Brain microvascular endothelial cell (primary cell): ENCODE measurements around the gene GRM5.

Source experiments
- DNase-seq: peaks from one replicate; pipeline ENCODE4 v3.0.0-alpha.2; 2020
- H3K27ac ChIP-seq: fragments of 250-450 bp; sonication (Bioruptor Pico); 2 replicates; pipeline ENCODE4 v1.5.1; 2020; ENCODE audit warnings: mild to moderate bottlenecking, moderate library complexity
- H3K27me3 ChIP-seq: fragments of 250-450 bp; sonication (Bioruptor Pico); replicated peaks from 2 replicates; pipeline ENCODE4 v1.5.1; 2020; ENCODE audit warnings: mild to moderate bottlenecking
- H3K36me3 ChIP-seq: fragments of 250-450 bp; sonication (Bioruptor Pico); replicated peaks from 2 replicates; pipeline ENCODE4 v1.5.1; 2020; ENCODE audit warnings: mild to moderate bottlenecking
- H3K4me3 ChIP-seq: 2 replicates; pipeline ENCODE4 v1.5.1; 2011; ENCODE audit warnings: low read depth, mild to moderate bottlenecking, control low read depth, low read length, moderate library complexity
- in situ Hi-C: cut with HindIII; loops from 2 replicates; pipeline ENCODE4 v1.10.0; 2017; ENCODE audit warnings: low sequenced_read_pairs, low pct_ligation_motif_present
- TF ChIP-seq, protein P1 (sequence below): IDR thresholded peaks from 2 replicates; pipeline ENCODE4 v1.5.1; 2011; ENCODE audit warnings: low read depth, mild to moderate bottlenecking, moderate library complexity, low read length, control low read depth, inconsistent platforms; ENCODE audit errors: missing control alignments

GRM5 gene

DNA sequence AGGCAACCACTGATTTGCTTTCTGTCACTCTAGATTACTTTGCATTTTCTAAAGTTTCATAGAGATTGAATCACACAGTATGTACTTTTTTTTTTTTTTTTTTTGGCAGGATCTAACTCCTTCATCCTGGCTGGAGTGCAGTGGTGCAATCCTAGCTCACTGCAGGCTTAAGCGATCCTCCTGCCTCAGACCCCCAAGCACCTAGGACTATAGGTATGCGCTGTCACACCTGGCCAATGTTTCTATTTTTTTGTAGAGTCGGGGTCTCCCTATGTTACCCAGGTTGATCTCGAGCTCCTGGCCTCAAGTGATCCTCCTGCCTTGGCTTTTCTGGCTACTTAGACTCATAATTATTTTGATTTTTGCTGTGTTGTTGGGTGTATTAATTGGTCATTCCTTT lies 433.6 kb downstream of the GRM5 start:
- in situ Hi-C loops: no loop called here
- TF ChIP-seq, protein P1, sequence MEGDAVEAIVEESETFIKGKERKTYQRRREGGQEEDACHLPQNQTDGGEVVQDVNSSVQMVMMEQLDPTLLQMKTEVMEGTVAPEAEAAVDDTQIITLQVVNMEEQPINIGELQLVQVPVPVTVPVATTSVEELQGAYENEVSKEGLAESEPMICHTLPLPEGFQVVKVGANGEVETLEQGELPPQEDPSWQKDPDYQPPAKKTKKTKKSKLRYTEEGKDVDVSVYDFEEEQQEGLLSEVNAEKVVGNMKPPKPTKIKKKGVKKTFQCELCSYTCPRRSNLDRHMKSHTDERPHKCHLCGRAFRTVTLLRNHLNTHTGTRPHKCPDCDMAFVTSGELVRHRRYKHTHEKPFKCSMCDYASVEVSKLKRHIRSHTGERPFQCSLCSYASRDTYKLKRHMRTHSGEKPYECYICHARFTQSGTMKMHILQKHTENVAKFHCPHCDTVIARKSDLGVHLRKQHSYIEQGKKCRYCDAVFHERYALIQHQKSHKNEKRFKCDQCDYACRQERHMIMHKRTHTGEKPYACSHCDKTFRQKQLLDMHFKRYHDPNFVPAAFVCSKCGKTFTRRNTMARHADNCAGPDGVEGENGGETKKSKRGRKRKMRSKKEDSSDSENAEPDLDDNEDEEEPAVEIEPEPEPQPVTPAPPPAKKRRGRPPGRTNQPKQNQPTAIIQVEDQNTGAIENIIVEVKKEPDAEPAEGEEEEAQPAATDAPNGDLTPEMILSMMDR: no peak
- H3K4me3 ChIP-seq: no peak overlapping the region
- H3K27ac ChIP-seq: no peak overlapping the region
- H3K36me3 ChIP-seq: no peaks in the 10 kb centered on the region
- H3K27me3 ChIP-seq: no peaks in the 10 kb centered on the region
- DNase-seq: no peak

DNA sequence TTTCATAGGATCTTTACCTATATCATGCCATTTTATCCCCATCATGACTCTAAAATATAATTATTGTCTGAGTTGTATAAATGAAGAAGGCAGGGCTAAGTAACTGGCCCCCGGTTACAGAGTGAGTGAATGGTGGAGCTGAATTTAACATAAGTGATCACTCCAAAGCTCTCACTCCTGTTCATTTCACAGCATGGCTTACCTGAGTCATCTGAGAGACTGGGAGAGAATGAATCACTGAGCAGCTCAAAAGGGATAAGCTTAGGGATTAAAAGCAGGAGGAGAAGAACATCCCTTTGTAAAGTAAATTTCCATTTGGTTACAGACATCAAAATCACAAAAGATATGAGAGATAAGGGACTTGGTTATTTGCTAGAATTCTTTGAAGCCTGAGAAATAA lies 434.3 kb downstream of the GRM5 start:
- TF ChIP-seq, protein P1: no peak
- H3K4me3 ChIP-seq: no peak overlapping the region
- no peaks in the 10 kb centered on the region for H3K27me3 ChIP-seq
- DNase-seq: no peak
- in situ Hi-C loops: no loop called here
- H3K36me3 ChIP-seq: no peaks in the 10 kb centered on the region
- H3K27ac ChIP-seq: no peak overlapping the region

DNA sequence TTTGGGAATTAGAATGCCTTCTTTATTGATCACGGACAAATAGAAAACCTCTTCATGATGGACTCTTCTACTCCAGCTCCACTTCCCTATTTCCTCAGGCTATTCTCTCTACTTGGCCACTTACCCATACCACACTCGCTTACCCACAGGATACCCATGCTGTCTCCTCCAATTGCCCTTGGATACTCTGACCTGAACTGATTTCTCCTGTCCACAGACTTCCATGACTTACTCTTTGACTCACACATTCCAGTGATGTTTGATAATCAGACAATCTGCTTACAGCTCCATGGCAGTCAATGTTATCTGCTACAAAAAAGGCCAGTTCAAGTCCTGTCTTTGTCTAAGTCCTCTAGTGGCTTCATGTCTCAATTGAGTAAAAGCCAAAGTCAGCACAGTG lies 436.3 kb downstream of the GRM5 start:
- in situ Hi-C loops: no loop called here
- TF ChIP-seq, protein P1: no peak
- Histone ChIP-seq H3K4me3 (no peak overlapping the region), H3K36me3 (no peaks in the 10 kb centered on the region), H3K27ac (no peak overlapping the region), H3K27me3 (no peaks in the 10 kb centered on the region)
- DNase-seq: no peak

DNA sequence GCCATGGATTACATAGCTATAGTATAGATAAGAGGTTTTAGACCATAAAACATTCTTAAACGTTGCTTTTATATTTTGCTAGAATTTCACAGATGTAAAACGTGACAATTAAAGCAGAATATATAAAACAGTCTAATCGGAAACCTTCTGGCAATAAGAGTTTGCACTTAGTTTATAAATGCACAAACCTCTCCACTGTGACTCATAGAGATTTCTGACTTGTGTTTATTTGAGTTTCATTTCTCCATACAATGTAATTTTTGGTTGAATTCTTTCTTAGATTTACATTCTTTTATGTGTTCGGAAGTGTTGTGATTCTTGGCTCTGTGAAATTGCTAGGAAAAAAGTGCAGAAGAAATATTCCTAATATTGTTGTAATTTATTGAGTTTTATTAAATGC lies 439.6 kb downstream of the GRM5 start:
- TF ChIP-seq, protein P1: no peak
- no peak for DNase-seq
- no peak overlapping the region for H3K4me3 ChIP-seq
- no peak overlapping the region for H3K27ac ChIP-seq
- no peaks in the 10 kb centered on the region for H3K36me3 ChIP-seq
- in situ Hi-C loops: no loop called here
- no peaks in the 10 kb centered on the region for H3K27me3 ChIP-seq

DNA sequence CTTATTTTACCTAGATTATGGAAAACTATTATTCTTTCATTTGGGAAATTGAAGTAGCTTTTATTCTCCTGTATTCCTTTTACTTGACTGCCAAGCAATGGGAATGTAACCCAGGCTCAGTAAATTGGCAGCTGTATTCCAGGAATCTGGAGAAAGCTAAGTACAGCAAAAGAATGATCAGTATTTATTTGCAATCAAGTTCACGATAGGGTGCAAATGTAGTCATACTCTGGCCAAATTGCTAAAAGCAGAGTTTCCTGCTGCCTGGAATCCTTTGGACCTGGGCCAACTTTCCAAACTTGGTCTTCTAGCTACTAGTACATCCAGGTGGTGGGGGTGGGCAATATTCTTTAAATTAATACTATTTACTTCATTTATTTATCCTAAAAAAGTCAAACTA lies 442.3 kb downstream of the GRM5 start:
- Histone ChIP-seq H3K36me3 (no peaks in the 10 kb centered on the region), H3K27ac (no peak overlapping the region), H3K27me3 (no peaks in the 10 kb centered on the region), H3K4me3 (no peak overlapping the region)
- TF ChIP-seq, protein P1: no peak
- no peak for DNase-seq
- in situ Hi-C loops: no loop called here

DNA sequence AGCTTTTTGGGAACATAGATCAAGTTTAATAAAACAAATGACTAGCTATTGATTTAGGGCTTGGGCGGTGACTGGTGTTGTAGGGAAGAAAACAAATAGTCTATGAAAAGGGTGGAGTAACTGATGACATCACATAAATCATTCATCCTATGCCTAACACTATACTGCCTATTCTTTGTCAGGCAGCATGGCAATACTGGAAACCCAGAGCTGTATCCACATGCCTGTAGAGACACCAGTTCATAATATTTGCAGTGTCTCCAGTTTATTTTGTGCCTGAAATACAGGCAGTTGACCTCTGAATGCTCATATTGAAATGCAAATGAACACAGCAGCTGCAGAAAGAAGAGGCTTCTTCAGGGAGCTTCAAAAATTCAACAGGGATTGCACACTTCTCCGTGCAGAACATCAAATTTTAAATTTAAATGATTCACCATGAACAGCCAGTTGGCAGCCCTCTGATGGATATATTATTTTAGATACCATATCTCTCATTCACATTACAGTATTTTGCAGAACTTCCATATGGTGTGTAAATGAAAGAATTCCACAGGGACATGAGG lies 445.1 kb downstream of the GRM5 start:
- no peaks in the 10 kb centered on the region for H3K27me3 ChIP-seq
- H3K27ac ChIP-seq: no peak overlapping the region
- in situ Hi-C loops: no loop called here
- no peak for DNase-seq
- TF ChIP-seq, protein P1: no peak
- no peaks in the 10 kb centered on the region for H3K36me3 ChIP-seq
- no peak overlapping the region for H3K4me3 ChIP-seq
